Esophagus muscularis mucosa (tissue), 4 donors: ENCODE results near the gene FBLN1. TPM values are rescaled to one million over a fixed set of nuclear protein-coding genes. Genes with fewer than 3 reads are reported as not detected.
"Not testable (repeated sequence)": the region's sequence is repeated elsewhere in the genome, so short reads cannot be mapped to it uniquely, and the experiment has no call there.

ENCODE experiments used
- DNase-seq: peaks from one replicate; pipeline ENCODE4 v3.0.0-alpha.2; 2017; ENCODE audit errors: extremely low spot score
- H3K27ac ChIP-seq, 4 donors: fragments of 200-600 bp; sonication (generic); replicated peaks in 1 of 4; 1 replicate in 3 of 4; 2 replicates in 1 of 4; pipeline ENCODE4 v1.5.1; 2016 to 2019; ENCODE audit warnings: mild to moderate bottlenecking in 1 of 4
- H3K27me3 ChIP-seq, 4 donors: fragments of 200-600 bp; sonication (generic); one replicate each; pipeline versions ENCODE4 v1.5.1 to v1.6.0; 2016 to 2019
- H3K36me3 ChIP-seq, 4 donors: fragments of 200-600 bp; sonication (generic); one replicate each; pipeline ENCODE4 v1.5.1; 2016 to 2019
- H3K4me1 ChIP-seq, 4 donors: fragments of 200-600 bp; sonication (generic); one replicate each; pipeline ENCODE4 v1.5.1; 2016 to 2019
- H3K4me3 ChIP-seq, 4 donors: fragments of 200-600 bp; sonication (generic); 1 replicate in 2 of 4; 2 replicates in 2 of 4; pipeline ENCODE4 v1.5.1; 2016 to 2019; ENCODE audit warnings: mild to moderate bottlenecking in 4 of 4, moderate library complexity in 1 of 4
- H3K9me3 ChIP-seq, 4 donors: fragments of 200-600 bp; sonication (generic); 1 replicate in 3 of 4; 2 replicates in 1 of 4; pipeline ENCODE4 v1.5.1; 2016 to 2019
- EP300 ChIP-seq: sonication (generic); formaldehyde crosslinking; IDR thresholded peaks from one replicate; pipeline ENCODE4 v1.6.1; 2017; ENCODE audit warnings: antibody characterized with exemption
- POLR2A ChIP-seq: fragments of 450-650 bp; IDR thresholded peaks from one replicate; pipeline ENCODE4 v1.6.1; 2017; ENCODE audit warnings: antibody characterized with exemption, moderate library complexity, mild to moderate bottlenecking, low read depth
- POLR2AphosphoS5 ChIP-seq, 2 donors: sonication (generic); formaldehyde crosslinking; IDR thresholded peaks; one replicate each; pipeline ENCODE4 v1.6.1; 2017; ENCODE audit warnings: antibody characterized with exemption in 2 of 2
- WGBS: methylation state at CpG from one replicate; pipeline ENCODE4 v1.1.5; 2018; 5-methylcytosine and 5-hydroxymethylcytosine counted together
- intact Hi-C: fragments of 100-400 bp; cut with DNase I; formaldehyde crosslinking; loops from one replicate; pipeline ENCODE4 v1.15.1; 2023
- total RNA-seq, 4 donors: library from RNA; depleted of rRNA; stranded (reverse); fragments of >200 nt; gene quantifications; one replicate each; pipeline versions ENCODE4 v1.1.0 to v1.2.1, GENCODE V29; 2016
- TF ChIP-seq, protein P1 (sequence below), 3 experiments: fragments of 200-600 bp in 2 of 3; fragments of 450-650 bp in 1 of 3; sonication (generic) in 2 of 3; IDR thresholded peaks; one replicate each; pipeline ENCODE4 v1.5.1; 2017 to 2019; ENCODE audit warnings: antibody characterized with exemption in 3 of 3, mild to moderate bottlenecking in 2 of 3, moderate library complexity in 1 of 3

The FBLN1 gene
- total RNA-seq, 4 donors from 2014 or later = 355 to 534 (median 417) TPM

DNA sequence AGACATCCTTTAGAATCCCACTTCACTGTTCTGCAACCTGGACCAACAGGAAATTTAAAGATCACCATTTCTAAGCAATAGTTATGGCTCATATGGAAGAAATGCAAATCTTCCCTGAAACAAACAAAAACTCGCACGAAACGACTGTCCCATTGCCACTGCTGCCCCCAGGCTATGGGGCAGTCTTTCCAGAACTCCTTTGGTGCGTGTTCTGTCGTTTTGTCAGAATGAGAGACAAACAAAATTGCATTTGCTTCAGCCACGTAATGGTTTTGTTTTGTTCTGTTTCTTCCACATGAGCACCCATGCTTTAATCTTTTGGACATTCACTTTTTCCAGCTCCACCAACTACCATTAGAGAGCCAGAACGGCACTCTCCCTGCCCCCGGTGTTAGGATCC lies 10.8 kb upstream of the FBLN1 start:
- H3K4me3 ChIP-seq = no peak overlapping the region
- H3K9me3 ChIP-seq = no peaks in the 10 kb centered on the region
- H3K27me3 ChIP-seq = peaks cover 0 to 33% (median 0%) of the 10 kb centered on the region in 4 donors
- H3K4me1 ChIP-seq = peaks cover 0 to 13% (median 7%) of the 10 kb centered on the region in 4 donors
- no peaks in the 10 kb centered on the region for H3K36me3 ChIP-seq
- no peak for TF ChIP-seq POLR2AphosphoS5 (IDR thresholded peaks at IDR 0.05)
- TF ChIP-seq POLR2A = no peak
- intact Hi-C loops = no loop called here
- no peak overlapping the region for H3K27ac ChIP-seq
- DNase-seq = no peak
- 91% methylated on average over 8 of the region's 8 CpGs for WGBS

DNA sequence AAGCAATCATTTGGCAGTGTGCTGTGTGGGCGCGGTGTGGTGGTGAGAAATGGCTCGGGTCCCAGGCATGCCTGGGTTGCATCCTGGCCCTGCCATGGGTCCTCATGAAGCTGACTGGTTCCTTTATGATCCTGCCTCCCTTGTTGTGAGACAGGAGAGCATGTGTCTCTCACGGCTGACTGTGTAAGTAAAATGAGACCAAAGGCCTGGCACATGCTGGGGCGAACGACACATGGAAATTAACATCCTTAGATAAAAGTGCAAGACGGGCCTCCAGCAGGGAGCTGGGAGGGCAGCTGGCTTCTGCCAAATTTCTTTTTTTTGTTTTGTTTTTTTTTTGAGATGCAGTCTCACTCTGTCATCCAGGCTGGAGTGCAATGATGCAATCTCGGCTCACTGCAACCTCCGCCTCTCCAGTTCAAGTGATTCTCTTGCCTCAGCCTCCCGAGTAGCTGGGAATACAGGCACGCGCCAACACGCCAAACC lies 9.4 kb upstream of the FBLN1 start:
- Histone ChIP-seq H3K36me3 (no peaks in the 10 kb centered on the region), H3K4me1 (peaks cover 0 to 20% (median 16%) of the 10 kb centered on the region in 4 donors), H3K4me3 (no peak overlapping the region), H3K27me3 (peaks cover 0 to 33% (median 0%) of the 10 kb centered on the region in 4 donors), H3K9me3 (no peaks in the 10 kb centered on the region), H3K27ac (peak overlapping the region in 2 of 4 donors; percentile 48 to 50)
- intact Hi-C loops = no loop called here
- WGBS = 92% methylated on average over 13 of the region's 13 CpGs
- TF ChIP-seq POLR2AphosphoS5 (IDR thresholded peaks at IDR 0.05) = peak; percentile 12 to 29
- TF ChIP-seq, protein P1, sequence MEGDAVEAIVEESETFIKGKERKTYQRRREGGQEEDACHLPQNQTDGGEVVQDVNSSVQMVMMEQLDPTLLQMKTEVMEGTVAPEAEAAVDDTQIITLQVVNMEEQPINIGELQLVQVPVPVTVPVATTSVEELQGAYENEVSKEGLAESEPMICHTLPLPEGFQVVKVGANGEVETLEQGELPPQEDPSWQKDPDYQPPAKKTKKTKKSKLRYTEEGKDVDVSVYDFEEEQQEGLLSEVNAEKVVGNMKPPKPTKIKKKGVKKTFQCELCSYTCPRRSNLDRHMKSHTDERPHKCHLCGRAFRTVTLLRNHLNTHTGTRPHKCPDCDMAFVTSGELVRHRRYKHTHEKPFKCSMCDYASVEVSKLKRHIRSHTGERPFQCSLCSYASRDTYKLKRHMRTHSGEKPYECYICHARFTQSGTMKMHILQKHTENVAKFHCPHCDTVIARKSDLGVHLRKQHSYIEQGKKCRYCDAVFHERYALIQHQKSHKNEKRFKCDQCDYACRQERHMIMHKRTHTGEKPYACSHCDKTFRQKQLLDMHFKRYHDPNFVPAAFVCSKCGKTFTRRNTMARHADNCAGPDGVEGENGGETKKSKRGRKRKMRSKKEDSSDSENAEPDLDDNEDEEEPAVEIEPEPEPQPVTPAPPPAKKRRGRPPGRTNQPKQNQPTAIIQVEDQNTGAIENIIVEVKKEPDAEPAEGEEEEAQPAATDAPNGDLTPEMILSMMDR (IDR thresholded peaks at IDR 0.05) = no peak
- no peak for DNase-seq

DNA sequence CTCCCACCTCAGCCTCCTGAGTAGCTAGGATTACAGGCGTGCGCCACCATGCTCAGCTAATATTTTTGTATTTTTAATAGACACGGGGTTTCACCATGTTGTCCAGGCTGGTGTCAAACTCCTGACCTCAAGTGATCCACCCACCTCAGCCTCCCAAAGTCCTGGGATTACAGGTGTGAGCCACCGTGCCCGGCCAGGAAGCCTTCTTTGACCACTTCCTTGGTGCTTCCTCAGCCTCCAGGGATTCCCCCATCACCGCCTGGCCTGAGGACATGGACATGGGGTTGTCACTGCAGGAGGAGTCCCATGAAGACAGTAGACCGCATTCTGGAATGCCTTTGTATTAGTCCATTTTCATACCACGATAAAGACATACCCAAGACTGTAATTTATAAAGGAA lies 8.4 kb upstream of the FBLN1 start:
- H3K9me3 ChIP-seq, H3K36me3 ChIP-seq, H3K4me3 ChIP-seq, intact Hi-C loops, DNase-seq: not testable (repeated sequence)
- H3K27ac ChIP-seq = peak overlapping the region in 1 of 4 donors; percentile 48
- 94% methylated on average over 8 of the region's 8 CpGs for WGBS
- H3K4me1 ChIP-seq = peaks cover 2 to 30% (median 26%) of the 10 kb centered on the region in 4 donors
- peaks cover 0 to 33% (median 0%) of the 10 kb centered on the region in 4 donors for H3K27me3 ChIP-seq

DNA sequence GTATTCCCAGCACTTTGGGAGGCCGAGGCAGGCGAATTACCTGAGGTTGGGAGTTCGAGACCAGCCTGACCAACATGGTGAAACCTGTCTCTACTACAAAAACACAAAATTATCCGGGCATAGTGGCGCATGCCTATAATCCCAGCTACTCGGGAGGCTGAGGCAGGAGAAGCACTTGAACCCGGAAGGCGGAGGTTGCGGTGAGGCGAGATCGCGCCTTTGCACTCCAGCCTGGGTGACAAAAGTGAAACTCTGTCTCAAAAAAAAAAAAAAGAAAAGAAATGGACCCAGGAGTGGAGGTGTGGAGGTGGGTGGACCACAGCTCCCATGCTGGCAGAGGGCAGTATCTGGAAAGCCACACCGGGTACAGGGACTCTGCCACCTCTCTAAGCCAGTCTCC lies 7.1 kb upstream of the FBLN1 start:
- H3K4me3 ChIP-seq, H3K36me3 ChIP-seq, DNase-seq, intact Hi-C loops, H3K9me3 ChIP-seq: not testable (repeated sequence)
- Histone ChIP-seq H3K27ac (peak overlapping the region in 2 of 4 donors; percentile 24 to 50), H3K27me3 (peaks cover 0 to 30% (median 0%) of the 10 kb centered on the region in 4 donors), H3K4me1 (peaks cover 2 to 33% (median 30%) of the 10 kb centered on the region in 4 donors)
- WGBS = 92% methylated on average over 13 of the region's 13 CpGs

DNA sequence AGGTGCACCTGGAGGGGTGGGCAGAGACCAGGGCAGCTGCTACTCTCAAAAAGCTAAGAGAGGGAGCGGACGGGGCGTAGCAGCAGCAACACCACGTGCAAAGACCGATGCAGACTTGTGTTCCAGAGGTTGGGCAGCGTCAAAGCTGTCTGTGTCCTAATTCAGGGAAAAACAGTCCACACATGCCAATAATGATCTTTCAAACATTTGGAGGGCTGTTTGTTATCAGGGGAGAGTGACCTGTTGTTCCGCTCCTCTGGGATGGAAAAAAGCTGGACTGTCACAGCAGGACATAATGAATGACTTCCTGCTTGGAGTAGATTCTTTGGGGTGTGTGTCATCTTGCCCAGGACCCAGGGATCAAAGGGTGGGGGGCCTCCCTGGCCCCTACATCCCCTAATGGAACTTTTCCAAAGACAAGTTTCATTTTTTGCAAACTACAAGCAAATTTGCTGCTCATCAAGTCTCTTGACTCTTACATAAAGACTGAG lies 6.2 kb upstream of the FBLN1 start:
- intact Hi-C loops = no loop called here

DNA sequence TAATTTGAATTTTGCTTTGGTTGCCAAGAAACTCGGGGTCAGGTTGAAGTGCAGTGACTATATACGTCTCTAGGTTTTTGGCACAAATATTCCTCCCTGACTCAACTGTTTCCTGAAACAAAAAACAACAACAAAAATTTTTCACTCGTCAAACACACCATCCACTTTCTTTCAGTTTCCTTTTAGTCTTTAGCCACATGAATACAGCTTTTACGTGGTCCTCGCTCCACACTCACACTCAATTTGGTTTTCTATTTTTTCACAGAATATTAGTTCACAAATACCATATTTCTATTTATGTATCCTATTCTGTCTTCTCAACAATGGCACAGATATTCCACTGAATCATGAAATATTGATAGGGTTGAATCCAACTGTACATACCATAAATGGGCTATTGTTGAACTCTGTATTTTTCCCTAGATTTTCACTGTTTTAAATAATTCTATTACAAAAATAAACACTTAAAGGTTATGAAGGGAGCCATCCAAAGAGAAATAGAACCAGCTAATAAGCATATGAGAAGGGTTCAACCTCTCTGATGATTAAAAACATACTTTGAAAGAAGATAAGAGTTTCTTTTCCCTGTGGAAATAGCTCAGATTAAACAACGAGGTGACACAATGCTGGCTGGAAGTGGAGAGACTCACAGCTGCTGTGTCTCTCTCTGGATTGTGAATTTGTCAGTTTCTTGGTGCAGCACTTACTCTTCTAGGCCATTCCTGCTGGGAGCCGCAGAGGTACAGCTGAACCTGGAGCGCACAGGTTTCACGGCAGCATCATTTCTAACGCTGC lies 5.1 kb upstream of the FBLN1 start:
- Histone ChIP-seq H3K4me3 (no peak overlapping the region), H3K27me3 (peaks cover 0 to 32% (median 0%) of the 10 kb centered on the region in 4 donors), H3K27ac (peak overlapping the region; percentile 5 to 55 (median 50)), H3K9me3 (no peaks in the 10 kb centered on the region), H3K4me1 (peaks cover 2 to 42% (median 35%) of the 10 kb centered on the region in 4 donors), H3K36me3 (no peaks in the 10 kb centered on the region)
- 57% methylated on average over 10 of the region's 10 CpGs for WGBS
- TF ChIP-seq, protein P1 (IDR thresholded peaks at IDR 0.05) = no peak
- TF ChIP-seq EP300 (no peak), POLR2AphosphoS5 (IDR thresholded peaks at IDR 0.05) (peak in 1 of 2 donors; percentile 46), POLR2A (no peak)
- intact Hi-C loops = no loop called here
- no peak for DNase-seq

More for the DNA sequence above, 6.2 kb upstream of the FBLN1 start:
- TF ChIP-seq POLR2AphosphoS5 (IDR thresholded peaks at IDR 0.05) (peak in 1 of 2 donors; percentile 71), EP300 (no peak), POLR2A (no peak)
- TF ChIP-seq, protein P1 (IDR thresholded peaks at IDR 0.05) = no peak
- H3K4me1 ChIP-seq = peaks cover 2 to 33% (median 30%) of the 10 kb centered on the region in 4 donors
- DNase-seq = no peak
- WGBS = 41% methylated on average over 7 of the region's 7 CpGs
- no peaks in the 10 kb centered on the region for H3K36me3 ChIP-seq
- peak overlapping the region; percentile 5 to 55 (median 50) for H3K27ac ChIP-seq
- peaks cover 0 to 24% (median 0%) of the 10 kb centered on the region in 4 donors for H3K27me3 ChIP-seq
- no peaks in the 10 kb centered on the region for H3K9me3 ChIP-seq
- no peak overlapping the region for H3K4me3 ChIP-seq
